Measurements from ENCODE around the gene CAMTA1. TPM values are rescaled to one million over a fixed set of nuclear protein-coding genes. Genes with fewer than 3 reads are reported as not detected.

The CAMTA1 gene
- total RNA-seq, 1 experiment from 2014 or later, result 69.0 TPM

DNA sequence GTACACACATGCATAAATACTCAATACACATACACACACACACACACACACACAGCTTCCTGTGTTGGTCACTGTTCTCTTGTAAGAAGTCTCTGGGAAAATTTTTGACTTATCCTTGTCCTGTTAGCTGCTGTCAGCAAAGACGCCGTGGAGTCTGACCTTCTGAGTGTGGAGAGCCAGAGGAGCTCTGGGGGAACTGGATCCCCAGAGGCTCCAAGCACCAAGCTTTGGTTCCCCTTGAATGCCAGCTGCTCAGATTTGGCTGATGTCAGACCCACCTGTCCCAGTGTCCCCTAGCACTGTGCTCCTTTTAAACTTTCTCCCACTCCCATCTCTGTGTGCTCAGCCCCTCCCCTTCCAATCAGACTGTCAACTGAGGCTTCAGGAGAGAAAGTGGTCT, 319.1 kb downstream of the CAMTA1 start:
- DNase-seq (ENCODE audit: low read depth), result peak; percentile 9

DNA sequence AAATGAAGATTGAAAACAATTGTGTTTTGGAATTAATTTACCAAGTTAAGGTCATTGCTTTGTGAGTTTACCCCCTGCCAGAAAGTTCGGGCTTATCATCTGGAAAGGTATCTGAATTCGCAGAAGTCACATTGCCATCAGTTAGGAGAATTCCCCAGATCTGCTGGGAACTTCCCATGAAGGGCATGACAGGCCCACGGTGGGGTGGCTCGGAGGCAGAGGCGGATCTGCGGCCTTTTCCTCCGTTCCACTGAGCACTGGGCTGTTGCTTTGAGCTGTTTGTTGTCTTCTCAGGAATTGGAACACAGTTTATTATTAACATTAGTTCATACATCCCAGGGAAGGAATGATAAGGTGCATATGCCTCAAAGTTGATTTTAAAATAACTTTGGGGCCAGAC, 320.0 kb downstream of the CAMTA1 start:
- no peak for DNase-seq (ENCODE audit: low read depth)

DNA sequence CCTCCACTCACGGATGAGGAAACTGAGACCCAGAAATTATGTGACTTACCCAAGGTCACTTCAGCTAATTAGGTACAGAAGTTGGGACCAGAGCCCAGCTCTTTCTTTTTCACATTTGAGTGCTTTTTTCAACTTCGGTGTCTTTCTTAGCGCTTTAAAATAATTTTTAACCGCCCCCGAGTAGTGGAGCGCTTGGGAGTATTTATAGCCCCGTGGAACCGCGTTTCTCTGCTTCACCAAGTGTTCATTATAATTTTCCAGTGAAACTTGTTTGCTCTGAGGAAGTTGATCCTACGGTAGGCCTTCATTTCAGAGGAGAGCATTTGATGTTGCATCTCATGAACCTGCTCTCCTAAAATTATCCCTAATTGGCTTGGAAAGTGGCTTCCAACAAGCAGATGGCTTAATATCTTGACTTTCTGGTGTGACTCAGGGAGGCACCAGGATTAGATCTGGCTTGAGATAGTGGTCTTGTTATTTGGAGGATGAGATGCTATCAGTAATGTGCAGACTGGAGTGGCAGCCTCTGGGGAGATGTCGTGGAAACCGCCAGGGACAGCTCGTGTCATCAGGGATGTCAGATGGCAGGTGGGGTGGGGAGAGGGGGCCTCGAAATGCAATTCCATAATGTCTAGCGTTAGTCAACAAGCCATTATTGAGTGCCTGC, 321.3 kb downstream of the CAMTA1 start:
- no peak for DNase-seq (ENCODE audit: low read depth)

DNA sequence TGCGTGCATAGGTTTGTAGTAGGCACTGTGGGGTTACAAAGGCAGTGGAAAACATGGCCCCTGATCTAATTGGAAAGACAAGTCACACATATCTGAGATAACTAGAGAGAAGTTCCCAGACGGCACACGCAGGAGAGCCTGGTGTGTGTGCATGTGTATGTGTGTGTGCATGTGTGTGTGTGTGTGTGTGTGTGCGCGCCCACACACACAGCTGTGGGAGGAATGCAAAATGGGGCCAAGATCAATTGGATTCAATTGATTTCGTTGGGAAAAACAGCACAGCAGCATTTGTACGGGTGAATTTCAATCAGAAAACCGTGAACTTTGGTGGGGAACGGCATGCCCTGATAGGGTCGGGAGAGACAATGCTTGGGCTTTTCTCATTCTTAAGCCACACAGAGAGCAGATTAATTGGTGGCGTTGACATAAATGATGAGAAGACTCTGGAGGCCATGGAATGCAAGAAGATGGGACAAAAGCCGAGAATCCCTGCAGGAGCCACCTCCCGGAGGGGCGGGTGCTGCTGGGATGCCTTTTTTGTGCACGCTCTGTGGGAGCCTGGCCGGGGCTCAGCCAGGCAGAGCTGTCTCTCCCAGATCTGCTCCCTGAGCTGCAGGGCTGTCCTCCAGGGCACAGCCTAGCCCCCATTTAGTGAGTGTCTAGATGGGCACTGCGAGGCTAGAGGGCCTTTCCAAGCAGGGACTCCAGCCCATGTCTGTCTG, 322.0 kb downstream of the CAMTA1 start:
- no peak for DNase-seq (ENCODE audit: low read depth)

DNA sequence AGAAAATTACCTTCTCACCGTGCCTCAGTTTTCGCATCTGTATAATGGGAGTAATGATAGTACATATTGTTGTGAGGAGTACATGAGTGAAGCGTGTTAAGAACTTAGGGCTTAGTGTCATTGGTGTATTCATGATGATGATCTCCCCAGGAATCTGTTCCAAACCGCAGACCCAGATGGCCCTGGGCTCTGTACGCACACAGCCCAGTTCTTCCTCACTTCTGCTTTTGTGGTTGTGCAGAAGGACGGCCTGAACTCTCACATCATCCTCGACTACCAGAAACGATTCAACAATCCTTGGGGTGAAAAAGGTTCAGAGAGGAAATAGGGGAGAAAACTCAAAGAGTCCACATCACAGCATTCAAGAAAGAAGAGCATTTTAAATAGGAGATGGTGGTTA, 323.0 kb downstream of the CAMTA1 start:
- no peak for DNase-seq (ENCODE audit: low read depth)

DNA sequence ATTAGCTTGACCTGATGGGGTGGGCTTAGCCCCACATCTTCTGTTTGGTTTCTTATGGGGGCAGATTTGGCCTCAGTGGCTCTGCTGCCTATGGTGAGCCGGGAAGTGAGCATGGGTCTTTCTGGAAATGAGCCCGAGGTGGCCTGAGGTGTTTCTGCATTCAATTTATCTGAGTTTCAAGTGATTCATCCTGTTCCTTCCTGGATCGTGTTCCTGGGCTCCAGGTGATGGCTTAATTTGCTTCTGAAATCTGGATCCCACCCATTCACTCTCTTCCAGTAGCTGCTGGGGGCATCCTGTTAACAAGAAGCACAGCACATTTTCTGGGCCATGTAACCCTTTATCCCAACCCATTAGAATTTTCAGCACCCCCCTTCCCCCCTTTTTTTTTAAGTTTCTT, 324.6 kb downstream of the CAMTA1 start:
- DNase-seq (ENCODE audit: low read depth), result no peak

DNA sequence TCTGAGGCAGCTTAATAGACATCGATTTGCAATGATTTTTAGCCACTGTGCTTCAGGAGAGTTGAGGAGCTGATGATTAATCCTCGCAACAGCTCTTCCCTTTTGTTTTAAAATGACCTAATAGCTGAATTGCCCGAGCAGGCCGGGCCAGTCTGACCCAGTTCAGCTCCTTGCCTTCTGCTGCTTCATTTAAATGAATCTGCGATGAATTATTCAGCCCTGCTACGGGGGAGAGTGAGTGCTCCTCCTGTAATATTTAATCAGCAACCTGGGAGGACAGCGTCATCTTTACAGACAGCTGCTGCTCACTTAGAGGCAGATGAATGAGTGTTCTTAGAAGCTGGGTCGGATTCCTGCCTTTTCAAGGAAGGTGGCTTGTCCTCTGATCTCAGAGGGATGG, 325.1 kb downstream of the CAMTA1 start:
- DNase-seq (ENCODE audit: low read depth), result peak; percentile 15

DNA sequence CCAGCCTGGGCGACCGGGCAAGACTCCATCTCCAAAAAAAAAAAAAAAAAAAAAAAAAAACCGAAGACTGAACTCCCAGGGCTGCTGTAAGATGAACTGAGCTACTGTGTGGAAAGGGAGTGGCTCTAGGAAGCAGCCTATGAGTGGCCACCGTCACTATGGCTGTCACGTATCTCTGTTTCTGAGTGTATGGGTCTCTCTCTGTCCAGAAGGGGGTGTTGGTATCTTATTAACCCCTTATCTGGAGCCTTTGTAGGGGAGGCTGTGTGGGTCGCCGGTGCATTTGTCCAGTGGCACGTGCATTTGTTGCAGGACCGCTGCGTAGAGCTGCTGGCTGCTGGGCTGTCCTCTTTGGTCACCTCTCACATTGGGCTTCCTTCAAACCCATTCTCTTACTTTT, 326.6 kb downstream of the CAMTA1 start:
- DNase-seq (ENCODE audit: low read depth), result no peak

DNA sequence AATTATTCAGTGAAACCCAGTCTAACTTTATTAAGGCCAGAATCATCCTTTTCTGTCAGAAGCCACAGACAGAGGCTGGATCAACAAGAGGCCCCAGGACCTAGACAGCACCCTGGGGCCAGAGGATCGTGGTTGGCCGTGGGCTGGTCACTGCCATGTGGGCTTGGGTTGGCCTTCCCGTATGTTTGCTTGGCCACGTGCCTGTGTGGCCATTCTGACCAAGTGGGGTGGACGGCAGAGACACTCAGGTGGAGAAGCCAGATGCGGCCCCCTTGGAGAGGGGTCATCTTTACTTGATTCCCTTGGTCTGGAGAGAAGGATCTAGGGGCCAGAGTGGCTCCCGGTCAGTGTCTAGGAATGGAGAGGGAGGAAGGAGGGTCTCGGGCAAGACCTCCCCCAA, 327.9 kb downstream of the CAMTA1 start:
- no peak for DNase-seq (ENCODE audit: low read depth)

DNA sequence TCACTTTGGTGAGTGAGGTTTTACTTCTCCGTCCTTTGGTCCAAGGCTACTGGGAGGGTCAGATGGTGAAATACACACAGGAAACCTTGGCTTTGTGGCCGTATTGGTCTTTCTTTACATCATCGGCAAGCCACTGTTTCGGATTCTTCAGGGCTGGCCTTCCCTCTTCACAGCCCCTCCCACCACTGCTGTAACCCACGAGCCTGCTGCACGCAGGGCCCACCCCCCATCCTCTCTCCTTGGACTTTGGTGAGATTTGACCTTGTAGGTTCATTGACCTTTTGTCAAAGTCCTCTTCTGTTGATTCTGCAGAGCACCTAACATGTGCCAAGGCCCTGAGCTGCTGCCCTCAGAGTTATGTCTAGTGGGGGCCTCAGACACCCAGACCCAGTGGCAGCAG, 328.6 kb downstream of the CAMTA1 start:
- DNase-seq (ENCODE audit: low read depth), result no peak

DNA sequence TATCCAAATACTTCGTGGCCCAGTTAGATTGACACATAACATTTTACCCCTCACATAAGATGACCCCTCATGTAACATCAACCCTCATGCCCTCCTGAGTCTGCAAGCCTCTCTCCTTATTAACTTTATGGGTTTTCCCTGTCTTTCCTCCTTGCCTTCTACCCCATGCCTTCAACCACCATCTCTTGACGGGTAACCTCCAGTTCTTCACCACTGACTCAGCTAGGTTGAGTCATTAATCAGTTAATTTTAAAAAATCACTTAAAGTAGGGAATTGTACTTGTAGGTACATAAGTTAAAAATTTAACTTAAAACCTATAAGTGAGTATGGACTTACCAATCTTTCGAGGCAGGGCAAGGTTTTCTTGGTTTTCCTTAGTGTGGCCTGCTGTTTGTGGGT, 330.7 kb downstream of the CAMTA1 start:
- DNase-seq (ENCODE audit: low read depth), result no peak

DNA sequence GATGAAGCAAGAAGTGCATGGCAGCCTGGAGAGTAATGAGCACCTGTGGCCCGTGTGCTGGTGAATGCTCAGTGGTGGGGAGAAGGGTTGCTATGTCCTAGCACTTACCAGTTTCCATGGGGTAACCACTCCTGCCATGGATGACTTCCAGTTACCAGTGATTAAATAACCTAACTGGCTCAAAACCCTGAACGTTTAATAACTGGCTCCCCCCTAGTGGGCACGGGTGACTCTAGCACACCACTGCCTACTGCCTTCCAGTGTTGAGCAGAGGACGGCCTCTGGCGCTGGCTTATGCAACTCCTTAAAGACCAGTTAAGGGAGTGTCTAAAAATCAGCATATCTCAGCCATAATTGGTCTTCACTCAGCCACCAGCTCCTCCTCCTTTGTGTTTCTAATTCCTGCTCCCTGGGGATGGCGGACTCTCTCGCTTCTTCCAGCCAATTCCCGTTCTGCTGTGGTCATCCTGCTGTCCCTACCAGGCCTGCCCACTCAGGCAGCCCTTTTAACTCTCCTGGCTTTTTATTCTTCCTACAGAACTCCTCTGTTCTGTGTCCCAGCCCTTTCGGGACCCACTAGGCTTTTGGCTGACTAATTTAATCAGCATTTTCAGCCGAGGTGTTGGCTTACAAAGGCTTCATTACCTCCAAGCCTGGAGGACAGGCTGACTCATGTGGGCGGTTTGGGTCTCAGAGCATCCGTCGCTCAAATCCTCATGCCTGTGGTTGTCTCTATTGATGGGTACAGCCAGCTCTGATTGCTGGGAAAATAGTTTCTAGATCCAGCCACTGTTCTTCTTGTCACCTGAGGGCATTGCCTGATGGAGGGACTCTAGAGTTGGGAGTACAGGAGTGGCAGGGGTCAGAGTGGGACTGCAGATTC, 332.4 kb downstream of the CAMTA1 start:
- DNase-seq (ENCODE audit: low read depth), result peak; percentile 85

DNA sequence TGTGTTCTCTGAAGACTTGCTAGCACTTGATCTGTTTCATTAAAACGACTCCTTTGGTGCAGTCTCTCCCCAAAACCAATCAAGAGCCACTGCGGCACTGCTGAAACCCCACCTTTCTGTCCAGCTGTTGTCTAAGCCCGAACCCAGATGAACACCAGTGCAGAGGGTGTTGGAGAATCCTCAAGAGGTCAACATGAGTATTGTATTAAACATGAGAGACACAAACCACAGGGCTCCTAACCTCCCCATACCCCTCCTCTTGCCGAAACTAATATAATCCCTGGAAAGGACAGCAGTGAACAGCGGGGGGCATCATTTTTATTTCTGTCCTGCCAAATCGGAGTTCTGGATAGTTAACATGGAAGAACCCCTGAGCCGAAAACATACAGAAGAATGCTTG, 333.9 kb downstream of the CAMTA1 start:
- peak; percentile 25 for DNase-seq (ENCODE audit: low read depth)

DNA sequence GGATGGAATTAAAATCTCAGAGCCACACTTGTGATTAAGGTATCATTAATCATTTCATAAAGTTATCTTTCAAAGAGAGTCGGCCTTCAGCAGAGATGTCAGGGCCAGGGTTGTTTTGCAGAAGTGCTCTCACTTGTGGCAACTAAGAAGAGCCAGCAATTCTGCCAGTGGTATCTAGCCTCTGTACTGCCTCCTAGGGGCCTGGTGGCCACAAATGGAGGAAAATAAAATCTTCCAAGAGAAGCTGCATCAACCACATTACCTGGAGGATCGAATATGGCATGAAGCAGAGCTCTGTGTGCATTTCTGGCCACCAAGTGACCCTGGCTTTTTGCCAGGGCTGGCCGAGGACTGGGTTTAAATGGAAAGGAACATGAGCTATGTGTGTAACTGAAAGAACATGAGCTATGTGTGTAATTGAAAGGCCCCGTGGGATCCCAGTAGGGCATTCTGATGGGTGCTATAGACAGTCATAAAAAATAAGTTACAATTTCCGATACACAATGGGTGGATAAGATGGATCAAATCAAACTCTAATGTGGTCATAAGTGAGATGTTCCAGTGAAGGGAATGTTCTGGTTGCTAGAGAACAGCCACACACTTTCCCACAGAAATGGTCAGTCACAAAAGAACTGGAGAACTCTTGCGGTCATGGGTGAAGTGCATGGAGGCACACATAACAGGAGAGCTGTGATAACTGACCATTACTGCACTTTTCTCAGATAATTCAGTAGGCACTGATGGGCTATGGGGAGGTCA, 335.8 kb downstream of the CAMTA1 start:
- no peak for DNase-seq (ENCODE audit: low read depth)

DNA sequence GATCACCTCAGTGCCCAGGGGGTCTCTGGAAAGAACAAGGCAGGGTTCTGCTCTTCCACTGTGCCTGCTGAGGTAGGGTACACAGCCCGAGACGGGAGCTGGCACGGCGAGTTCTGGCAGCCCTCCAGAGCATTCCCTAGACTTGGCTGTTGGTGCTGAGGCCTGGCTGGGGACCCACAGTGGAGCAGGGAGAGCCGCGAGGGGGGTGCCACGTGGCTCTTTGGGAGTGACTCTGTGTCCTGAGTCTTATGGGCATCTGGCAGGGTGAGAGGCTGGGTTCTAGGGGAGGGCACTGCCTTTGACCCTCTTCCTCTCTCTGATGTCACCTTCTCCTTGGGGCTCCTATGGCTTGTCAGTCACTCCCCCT, 336.4 kb downstream of the CAMTA1 start:
- no peak for DNase-seq (ENCODE audit: low read depth)

DNA sequence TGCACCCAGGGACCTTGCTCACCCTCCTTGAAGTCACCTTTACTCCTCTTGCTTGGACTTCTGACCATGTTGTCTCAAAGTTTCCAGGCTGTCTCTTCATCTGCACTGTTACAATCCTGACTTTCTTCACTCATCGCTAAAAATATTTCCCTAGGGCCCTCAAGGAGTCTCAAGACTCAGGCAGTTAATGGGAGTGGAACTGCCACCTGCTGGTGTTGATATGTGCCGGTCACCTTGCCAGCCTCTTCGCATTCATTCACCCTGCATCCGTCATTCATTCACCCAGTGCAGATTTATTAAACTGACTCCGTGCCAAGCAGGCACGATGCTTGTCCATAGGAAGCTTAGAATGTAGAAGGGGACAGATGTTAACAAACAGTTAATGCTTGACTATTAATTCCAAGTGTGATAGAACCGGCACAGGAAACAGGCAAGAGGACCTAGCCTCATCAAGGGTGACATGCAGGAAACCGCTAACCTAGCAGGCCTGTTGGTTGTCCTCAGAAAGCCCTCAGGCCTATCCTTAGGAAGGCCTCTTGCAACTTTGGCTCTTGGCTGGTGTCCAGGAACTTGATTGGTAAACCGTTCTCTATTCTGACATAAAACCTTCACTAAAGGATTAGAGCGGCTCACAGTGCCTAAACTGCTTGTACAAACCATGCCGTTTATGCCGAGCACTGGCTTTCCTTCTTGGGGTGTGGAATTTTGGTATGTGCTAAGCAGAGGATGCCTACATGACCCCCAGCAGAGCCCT, 342.2 kb downstream of the CAMTA1 start:
- no peak for DNase-seq (ENCODE audit: low read depth)

DNA sequence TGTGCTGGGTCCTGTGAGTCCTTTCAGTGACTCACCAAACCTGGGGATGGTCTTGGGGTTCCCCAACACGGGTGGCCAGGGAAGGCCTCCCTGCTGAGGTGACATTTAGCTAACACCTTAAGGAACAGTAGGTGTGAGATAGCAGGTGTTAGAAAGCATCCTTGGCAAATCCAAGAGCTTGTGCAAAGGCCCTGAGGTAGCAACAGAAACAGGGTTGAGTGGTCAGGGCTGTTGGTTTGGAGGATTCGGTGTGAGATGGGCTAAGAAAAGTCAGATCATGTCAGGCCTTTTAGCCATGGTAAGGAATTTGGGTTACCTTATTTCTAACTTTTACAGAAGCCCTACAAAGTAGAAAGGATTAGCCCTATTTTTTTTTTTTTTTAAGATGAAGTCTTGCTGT, 343.0 kb downstream of the CAMTA1 start:
- DNase-seq (ENCODE audit: low read depth), result no peak

DNA sequence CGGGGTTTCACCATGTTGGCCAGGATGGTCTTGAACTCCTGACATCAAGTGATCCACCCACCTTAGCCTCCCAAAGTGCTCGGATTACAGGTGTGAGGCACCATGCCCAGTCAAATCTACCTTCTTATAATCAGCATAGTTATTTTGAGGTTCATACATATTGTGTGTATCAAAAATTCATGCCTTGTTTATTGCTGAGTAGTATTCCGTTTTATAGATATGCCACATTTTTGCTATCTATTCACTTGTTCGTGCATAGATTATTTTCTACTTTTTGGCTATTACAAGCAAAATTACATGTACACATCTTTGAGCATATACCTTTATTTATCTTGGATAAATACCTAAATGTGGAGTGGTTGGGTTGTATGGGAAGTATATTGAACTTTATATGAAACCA, 344.9 kb downstream of the CAMTA1 start:
- DNase-seq (ENCODE audit: low read depth), result no peak

DNA sequence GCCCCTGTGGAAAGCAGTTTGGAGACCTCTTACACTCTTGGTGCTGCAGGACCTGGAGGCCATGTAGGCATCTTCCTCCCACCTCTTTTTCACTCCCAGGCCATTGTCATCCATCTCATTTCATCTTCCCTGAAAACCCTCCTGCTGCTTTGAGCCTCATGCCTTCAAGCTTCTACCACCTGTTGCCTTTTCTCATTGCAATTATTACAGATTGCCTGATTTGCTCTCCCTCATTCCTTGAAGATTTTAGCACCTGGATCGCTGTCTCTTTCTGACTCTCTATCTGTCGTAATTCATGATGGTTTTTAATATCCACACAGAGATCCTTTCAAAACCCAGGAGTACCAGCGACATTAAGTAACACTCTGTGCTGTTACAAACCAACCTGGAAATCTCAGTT, 350.2 kb downstream of the CAMTA1 start:
- no peak for DNase-seq (ENCODE audit: low read depth)

DNA sequence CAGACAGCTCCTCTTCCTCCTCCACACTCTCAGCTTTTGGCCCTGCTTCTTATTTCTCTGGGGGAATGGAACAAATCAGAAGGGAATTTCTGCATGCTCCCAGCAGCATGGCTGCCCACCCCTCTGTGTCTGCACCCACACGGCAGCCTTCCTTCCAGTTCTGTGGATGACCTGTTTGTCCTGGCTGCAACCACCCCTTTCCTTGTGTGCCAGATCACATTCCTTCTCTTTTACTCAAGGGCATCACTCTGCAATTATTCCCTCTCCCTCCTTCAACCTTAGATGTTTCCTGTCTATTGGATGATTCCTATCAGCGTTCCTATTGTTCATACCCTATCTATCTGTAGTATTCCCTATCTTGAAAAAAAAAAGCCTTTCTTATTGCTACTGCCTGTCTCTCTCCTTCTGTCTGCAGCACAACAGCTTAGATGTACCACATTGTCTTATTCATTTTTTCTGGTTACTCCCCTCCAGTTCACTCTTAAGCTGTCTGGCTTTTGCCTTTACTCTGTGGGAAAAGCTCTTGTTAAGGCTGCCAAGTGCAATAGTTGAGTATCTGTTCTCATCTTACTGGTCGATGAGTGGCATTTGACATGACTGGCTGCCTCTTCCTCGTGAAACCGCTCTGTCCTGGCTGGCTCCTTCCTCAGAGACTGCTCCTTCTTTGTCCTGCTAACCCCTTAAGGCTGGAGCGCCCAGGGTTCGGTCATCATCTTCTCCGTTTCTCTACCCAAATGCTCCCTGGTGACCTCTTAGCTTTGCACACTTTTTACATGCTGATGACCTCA, 351.1 kb downstream of the CAMTA1 start:
- DNase-seq (ENCODE audit: low read depth), result no peak

Measured in LHCN-M2 (cell line).